GM12864 (cell line): ENCODE measurements around the gene C17orf107.

Experiments used
- DNase-seq: peaks from one replicate; pipeline ENCODE4 v3.0.0-alpha.2; 2011; ENCODE audit warnings: low read depth
- H3K4me3 ChIP-seq: 2 replicates; pipeline ENCODE4 v1.5.1; 2011; ENCODE audit warnings: mild to moderate bottlenecking, low read depth, low read length, control low read depth
- CTCF ChIP-seq: IDR thresholded peaks from 2 replicates; pipeline ENCODE4 v1.5.1; 2011; ENCODE audit warnings: low read depth, mild to moderate bottlenecking, moderate library complexity, low read length, control low read depth, inconsistent platforms; ENCODE audit errors: missing control alignments

The C17orf107 gene

GRCh38 chr17:4899341-4900230 is at the start of gene C17orf107:
C17orf107 (plus strand) TSS chr17:4899536; CDS start chr17:4899763, 227 bp downstream.
- H3K4me3 ChIP-seq: peak within 1 kb of the TSS; percentile 55
- peak; percentile 40 for DNase-seq
- TF ChIP-seq CTCF: no peak

- no peak for DNase-seq
- TF ChIP-seq CTCF: no peak
- no peak overlapping the region for H3K4me3 ChIP-seq
Measured at GRCh38 chr17:4850246-4850645, 49.1 kb upstream of the C17orf107 start.

- TF ChIP-seq CTCF: no peak
- no peak for DNase-seq
- no peak overlapping the region for H3K4me3 ChIP-seq
Measured at GRCh38 chr17:4851084-4851483, 48.3 kb upstream of the C17orf107 start.

- no peak for DNase-seq
- H3K4me3 ChIP-seq: no peak overlapping the region
- TF ChIP-seq CTCF: no peak
Measured at GRCh38 chr17:4852567-4853207, 46.6 kb upstream of the C17orf107 start.

DNA sequence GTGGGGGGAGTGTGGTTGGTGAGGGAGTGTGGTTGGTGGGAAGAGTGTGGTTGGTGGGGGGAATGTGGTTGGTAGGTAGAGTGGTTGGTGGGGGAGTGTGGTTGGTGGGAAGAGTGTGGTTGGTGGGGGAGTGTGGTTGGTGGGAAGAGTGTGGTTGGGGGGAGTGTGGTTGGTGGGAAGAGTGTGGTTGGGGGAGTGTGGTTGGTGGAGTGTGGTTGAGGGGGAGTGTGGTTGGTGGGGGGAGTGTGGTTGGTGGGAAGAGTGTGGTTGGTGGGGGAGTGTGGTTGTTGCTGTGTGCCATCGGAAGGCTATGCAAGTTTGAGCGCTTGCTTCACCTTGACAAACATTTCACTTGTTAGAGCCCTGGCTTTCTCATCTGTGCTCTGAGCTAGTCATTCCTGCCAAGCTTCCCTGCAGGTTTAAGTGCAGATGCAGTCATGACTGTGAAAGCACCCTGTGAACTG is 46.1 kb upstream of the C17orf107 start:
- H3K4me3 ChIP-seq: no peak overlapping the region
- no peak for TF ChIP-seq CTCF
- DNase-seq: no peak

GRCh38 chr17:4854111-4854681 is 45.1 kb upstream of the C17orf107 start:
- no peak overlapping the region for H3K4me3 ChIP-seq
- no peak for DNase-seq
- TF ChIP-seq CTCF: no peak
